Astrocyte (in vitro differentiated cells and primary cell): ENCODE data around the gene OGN. TPM values are rescaled to one million over a fixed set of nuclear protein-coding genes. Genes with fewer than 3 reads are reported as not detected.

Experiments
- DNase-seq: peaks from one replicate; pipeline ENCODE4 v3.0.0-alpha.2; 2010; ENCODE audit warnings: low read depth
- FAIRE-seq: peaks from 2 replicates; lab custom pipeline; 2011; peaks lifted over from hg19 to GRCh38; lab: Jason Lieb, UNC
- H2AFZ ChIP-seq: 2 replicates; pipeline ENCODE4 v1.6.0; 2012; ENCODE audit warnings: low read depth, low read length, inconsistent platforms
- H3K27ac ChIP-seq: 2 replicates; pipeline ENCODE4 v1.5.1; 2011; ENCODE audit warnings: low read depth, low read length, inconsistent platforms
- H3K27me3 ChIP-seq: 2 replicates; pipeline ENCODE4 v1.6.0; 2011; ENCODE audit warnings: low read length, inconsistent platforms; ENCODE audit not compliant: insufficient read depth
- H3K36me3 ChIP-seq: 2 replicates; pipeline ENCODE4 v1.5.1; 2011; ENCODE audit warnings: low read length, inconsistent platforms; ENCODE audit not compliant: insufficient read depth
- H3K4me1 ChIP-seq: 2 replicates; pipeline ENCODE4 v1.5.1; 2011; ENCODE audit warnings: low read length, inconsistent platforms; ENCODE audit not compliant: insufficient read depth
- H3K4me2 ChIP-seq: 2 replicates; pipeline ENCODE4 v1.6.0; 2012; ENCODE audit warnings: low read length, inconsistent platforms
- H3K4me3 ChIP-seq: 2 replicates; pipeline ENCODE4 v1.5.1; 2011; ENCODE audit warnings: low read depth, mild to moderate bottlenecking, low read length, inconsistent platforms; ENCODE audit not compliant: insufficient read depth
- H3K79me2 ChIP-seq: 2 replicates; pipeline ENCODE4 v1.6.0; 2012; ENCODE audit warnings: mild to moderate bottlenecking, low read length, inconsistent platforms; ENCODE audit not compliant: insufficient read depth
- H3K9ac ChIP-seq: 2 replicates; pipeline ENCODE4 v1.6.0; 2012; ENCODE audit warnings: mild to moderate bottlenecking, low read length, inconsistent platforms
- H3K9me3 ChIP-seq: 2 replicates; pipeline ENCODE4 v1.5.1; 2012; ENCODE audit warnings: low read depth, mild to moderate bottlenecking, low read length, inconsistent platforms; ENCODE audit not compliant: insufficient read depth
- H4K20me1 ChIP-seq: 2 replicates; pipeline ENCODE4 v1.6.0; 2012; ENCODE audit warnings: low read length, inconsistent platforms; ENCODE audit not compliant: insufficient read depth
- H3K27ac Mint-ChIP-seq: one replicate; pipeline ENCODE4 v1.8.0; 2021; ENCODE audit warnings: mild to moderate bottlenecking, mixed read lengths; ENCODE audit not compliant: unreplicated experiment
- H3K27me3 Mint-ChIP-seq: one replicate; pipeline ENCODE4 v1.8.0; 2021; ENCODE audit warnings: low read depth, mixed read lengths; ENCODE audit not compliant: unreplicated experiment
- H3K36me3 Mint-ChIP-seq: one replicate; pipeline ENCODE4 v1.8.0; 2021; ENCODE audit warnings: low read depth, mixed read lengths; ENCODE audit not compliant: unreplicated experiment
- H3K4me1 Mint-ChIP-seq: one replicate; pipeline ENCODE4 v1.8.0; 2021; ENCODE audit warnings: low read depth, mixed read lengths; ENCODE audit not compliant: unreplicated experiment
- H3K4me3 Mint-ChIP-seq: one replicate; pipeline ENCODE4 v1.8.0; 2021; ENCODE audit warnings: mild to moderate bottlenecking, moderate library complexity, mixed read lengths; ENCODE audit not compliant: unreplicated experiment
- H3K9me3 Mint-ChIP-seq: one replicate; pipeline ENCODE4 v1.8.0; 2021; ENCODE audit warnings: mild to moderate bottlenecking, mixed read lengths; ENCODE audit not compliant: unreplicated experiment
- CTCF ChIP-seq: IDR thresholded peaks from 2 replicates; pipeline ENCODE4 v1.5.1; 2011; ENCODE audit warnings: low read depth, mild to moderate bottlenecking, inconsistent platforms, low read length, moderate library complexity; ENCODE audit not compliant: insufficient read depth
- EZH2 ChIP-seq: IDR thresholded peaks from 2 replicates; pipeline ENCODE4 v1.6.1; 2012; ENCODE audit warnings: mild to moderate bottlenecking, low read length, inconsistent platforms; ENCODE audit not compliant: insufficient read depth
- total RNA-seq: library from RNA; stranded (reverse); gene quantifications from 2 replicates; pipeline ENCODE4 v1.2.1, GENCODE V29; 2021

OGN gene
- total RNA-seq, 1 donor from 2014 or later = not detected

- no peaks in the 10 kb centered on the region for H3K79me2 ChIP-seq
- no peak within 1 kb of the TSS for H3K27ac ChIP-seq
- H3K4me3 ChIP-seq = no peak within 1 kb of the TSS
- H3K4me2 ChIP-seq = no peak within 1 kb of the TSS
- H3K4me1 ChIP-seq = no peaks in the 10 kb centered on the region
- FAIRE-seq = no peak
- no peaks in the 10 kb centered on the region for H3K9me3 ChIP-seq
- H3K27me3 ChIP-seq = no peaks in the 10 kb centered on the region
- no peaks in the 10 kb centered on the region for H3K36me3 Mint-ChIP-seq
- TF ChIP-seq CTCF (no peak), EZH2 (no peak)
- no peak for DNase-seq
- no peaks in the 10 kb centered on the region for H3K27me3 Mint-ChIP-seq
- H4K20me1 ChIP-seq = no peaks in the 10 kb centered on the region
- no peak within 1 kb of the TSS for H3K27ac Mint-ChIP-seq
- H3K36me3 ChIP-seq = no peaks in the 10 kb centered on the region
- no peak within 1 kb of the TSS for H3K9ac ChIP-seq
- H3K4me1 Mint-ChIP-seq = peaks cover 2% of the 10 kb centered on the region
- H3K9me3 Mint-ChIP-seq = peaks cover 2% of the 10 kb centered on the region
- H3K4me3 Mint-ChIP-seq = no peak within 1 kb of the TSS
- H2AFZ ChIP-seq = no peak within 1 kb of the TSS
These were observed 20.0 kb upstream of the OGN start, which contains the start of gene OMD for GRCh38 chr9:92424340-92424739. Gene OMD (minus strand): TSS chr9:92424471. CDS start chr9:92417558, 6,913 bp downstream.

DNA sequence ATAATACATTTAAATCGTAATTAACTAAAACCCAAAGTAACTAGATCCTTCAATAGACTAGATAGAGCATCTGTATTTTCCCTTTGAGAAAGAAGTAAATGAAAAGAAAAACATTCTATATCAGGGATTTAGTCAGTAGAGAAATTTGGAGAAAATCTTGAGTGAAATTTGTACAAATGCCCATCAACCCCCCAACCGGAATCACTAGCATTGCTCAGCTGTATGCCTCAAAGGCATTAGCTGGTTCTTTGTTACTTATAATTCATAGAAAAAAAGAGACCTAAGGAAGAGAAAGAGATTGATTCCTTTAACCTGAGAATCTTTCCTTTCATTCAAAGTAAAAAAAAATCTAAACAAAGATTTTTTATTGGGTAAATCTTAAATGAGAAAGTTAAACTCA is 19.2 kb upstream of the OGN start:
- Mint-ChIP-seq H3K4me3 (no peak overlapping the region), H3K4me1 (peaks cover 2% of the 10 kb centered on the region), H3K36me3 (no peaks in the 10 kb centered on the region), H3K9me3 (peaks cover 2% of the 10 kb centered on the region), H3K27me3 (no peaks in the 10 kb centered on the region), H3K27ac (no peak overlapping the region)
- H2AFZ ChIP-seq = no peak overlapping the region
- H3K4me3 ChIP-seq = no peak overlapping the region
- TF ChIP-seq CTCF = no peak
- TF ChIP-seq EZH2 = no peak
- H3K4me2 ChIP-seq = no peak overlapping the region
- H3K4me1 ChIP-seq = no peaks in the 10 kb centered on the region
- DNase-seq (no peak), FAIRE-seq (no peak)
- no peaks in the 10 kb centered on the region for H4K20me1 ChIP-seq
- no peak overlapping the region for H3K9ac ChIP-seq
- H3K27me3 ChIP-seq = no peaks in the 10 kb centered on the region
- no peaks in the 10 kb centered on the region for H3K79me2 ChIP-seq
- no peak overlapping the region for H3K27ac ChIP-seq
- H3K36me3 ChIP-seq = no peaks in the 10 kb centered on the region
- no peaks in the 10 kb centered on the region for H3K9me3 ChIP-seq

DNA sequence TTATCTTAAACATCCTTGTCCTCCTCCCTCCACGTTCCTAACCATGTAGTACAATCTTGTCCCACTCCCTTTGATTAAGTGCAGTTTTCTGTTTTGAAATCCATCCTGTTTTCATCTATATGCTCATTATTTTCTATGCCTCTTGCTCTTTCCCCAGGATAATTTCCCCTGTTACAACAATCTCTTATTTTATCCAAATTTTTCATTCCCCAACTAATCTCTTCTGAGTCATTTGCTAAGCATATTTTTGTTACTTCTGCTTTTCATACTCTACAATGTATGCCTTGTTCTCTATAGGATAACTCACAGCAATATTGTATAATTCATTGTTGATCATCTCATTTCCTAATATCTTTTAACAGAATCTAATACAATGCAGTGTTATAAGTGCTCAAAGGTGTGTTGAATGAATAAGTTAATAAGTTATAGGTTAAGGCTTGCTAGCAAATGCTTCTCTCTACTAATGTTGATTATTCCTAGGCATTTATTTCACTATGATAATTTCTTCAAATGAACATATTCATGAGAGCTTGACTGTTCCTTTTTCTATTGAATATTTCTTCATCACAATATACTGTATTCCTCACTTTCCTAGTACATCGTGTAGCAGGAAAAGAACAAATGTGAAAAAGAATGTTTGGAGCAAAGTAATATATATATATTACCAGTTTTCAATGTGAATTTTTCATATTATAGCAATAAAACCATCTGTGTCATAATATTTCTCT is 18.4 kb upstream of the OGN start:
- Histone ChIP-seq H3K27me3 (no peaks in the 10 kb centered on the region), H3K27ac (no peak overlapping the region), H2AFZ (no peak overlapping the region), H3K9me3 (no peaks in the 10 kb centered on the region), H3K36me3 (no peaks in the 10 kb centered on the region), H3K9ac (no peak overlapping the region), H3K4me2 (no peak overlapping the region), H3K4me1 (no peaks in the 10 kb centered on the region), H4K20me1 (no peaks in the 10 kb centered on the region), H3K79me2 (no peaks in the 10 kb centered on the region), H3K4me3 (no peak overlapping the region)
- no peak for DNase-seq
- Mint-ChIP-seq H3K27me3 (no peaks in the 10 kb centered on the region), H3K9me3 (peaks cover 2% of the 10 kb centered on the region), H3K4me1 (peaks cover 2% of the 10 kb centered on the region), H3K4me3 (no peak overlapping the region), H3K36me3 (no peaks in the 10 kb centered on the region), H3K27ac (no peak overlapping the region)
- no peak for FAIRE-seq
- TF ChIP-seq EZH2 (no peak), CTCF (no peak)
